Kidney (tissue), 14 donors: ENCODE measurements around the gene ADAMTS14. TPM values are rescaled to one million over a fixed set of nuclear protein-coding genes. Genes with fewer than 3 reads are reported as not detected.

ENCODE experiments used
- DNase-seq, 5 donors: peaks; one replicate each; pipeline ENCODE4 v3.0.0-alpha.2; 2013 to 2020
- FAIRE-seq: peaks from 2 replicates; lab custom pipeline; 2012; peaks lifted over from hg19 to GRCh38; lab: Jason Lieb, UNC
- H3K27ac ChIP-seq, 2 donors: one replicate each; pipeline ENCODE4 v1.7.0; 2013; ENCODE audit warnings: low read depth in 2 of 2, low read length in 2 of 2, inconsistent platforms in 1 of 2
- H3K27me3 ChIP-seq: one replicate; pipeline ENCODE4 v1.7.1; 2013; ENCODE audit warnings: low read length, inconsistent platforms; ENCODE audit not compliant: control insufficient read depth, insufficient read depth
- H3K36me3 ChIP-seq, 3 donors: one replicate each; pipeline versions ENCODE4 v1.7.0 to v1.7.1; 2013; ENCODE audit warnings: low read length in 3 of 3, control low read depth in 1 of 3, inconsistent platforms in 1 of 3; ENCODE audit not compliant: insufficient read depth in 3 of 3, control insufficient read depth in 2 of 3
- H3K4me1 ChIP-seq, 3 donors: one replicate each; pipeline versions ENCODE4 v1.7.0 to v1.7.1; 2013; ENCODE audit warnings: low read length in 3 of 3, inconsistent platforms in 1 of 3, low read depth in 1 of 3; ENCODE audit not compliant: control insufficient read depth in 2 of 3, insufficient read depth in 2 of 3
- H3K4me3 ChIP-seq, 3 donors: one replicate each; pipeline versions ENCODE4 v1.7.0 to v1.8.1; 2013; ENCODE audit warnings: low read length in 3 of 3, control low read depth in 1 of 3, inconsistent platforms in 1 of 3
- H3K9ac ChIP-seq, 3 donors: one replicate each; pipeline versions ENCODE4 v1.7.0 to v1.7.1; 2013; ENCODE audit warnings: low read length in 3 of 3, control low read depth in 1 of 3, inconsistent platforms in 1 of 3
- H3K9me3 ChIP-seq, 3 donors: one replicate each; pipeline versions ENCODE4 v1.7.0 to v1.7.1; 2013; ENCODE audit warnings: low read length in 3 of 3, control low read depth in 1 of 3, inconsistent platforms in 1 of 3; ENCODE audit not compliant: control insufficient read depth in 2 of 3, insufficient read depth in 1 of 3
- CTCF ChIP-seq: IDR thresholded peaks from 3 replicates; pipeline ENCODE4 v1.5.1; 2012; ENCODE audit warnings: mild to moderate bottlenecking, moderate library complexity, borderline replicate concordance; ENCODE audit not compliant: insufficient read depth; ENCODE audit errors: extremely low read depth
- intact Hi-C: fragments of 100-400 bp; cut with DNase I; formaldehyde crosslinking; loops from one replicate; pipeline ENCODE4 v1.11.1; 2022
- polyA plus RNA-seq: library from polyadenylated mRNA; stranded (reverse); fragments of 350-450 nt; fragmentation: Illumina TruSeq; extraction: RNeasy Lipid Tissue Mini Kit (QIAGEN cat#74804); gene quantifications from one replicate; pipeline ENCODE4 v1.2.3, GENCODE V29; 2014; ENCODE audit warnings: low read depth, low replicate concordance; ENCODE audit not compliant: insufficient read depth
- total RNA-seq: library from RNA; stranded (reverse); fragmentation: NEBNext Ultra II Directional; extraction: Animal tissue kit (Norgen Biotek cat#: 25700); gene quantifications from one replicate; pipeline ENCODE4 v1.2.1, GENCODE V29; 2021
- donor health status: control.
- donor health status: control.
- donor health status: control.
- donor health status: control.
- donor health status: control.
- donor health status: DM: yes; HTN: yes; CAD: no.
- donor health status: Normal renal cell carcinoma (clear cell type).

Gene ADAMTS14
- total and polyA plus RNA-seq, 2 donors from 2014 or later = 0.47 TPM; not detected in 1

GRCh38 chr10:70779088-70779487 lies 106.8 kb downstream of the ADAMTS14 start:
- no peak for FAIRE-seq
- TF ChIP-seq CTCF = no peak
- H3K9me3 ChIP-seq = no peaks in the 10 kb centered on the region
- H3K36me3 ChIP-seq = no peaks in the 10 kb centered on the region
- H3K4me3 ChIP-seq = no peak overlapping the region
- no peak overlapping the region for H3K27ac ChIP-seq
- intact Hi-C loops = no loop called here
- no peaks in the 10 kb centered on the region for H3K27me3 ChIP-seq
- H3K4me1 ChIP-seq = peaks cover 0 to 18% (median 14%) of the 10 kb centered on the region in 3 donors
- no peak for DNase-seq
- no peak overlapping the region for H3K9ac ChIP-seq

GRCh38 chr10:70779511-70780369 lies 107.4 kb downstream of the ADAMTS14 start:
- no peak overlapping the region for H3K4me3 ChIP-seq
- H3K27ac ChIP-seq = no peak overlapping the region
- H3K36me3 ChIP-seq = no peaks in the 10 kb centered on the region
- no peak overlapping the region for H3K9ac ChIP-seq
- no peak for TF ChIP-seq CTCF
- intact Hi-C loops = no loop called here
- H3K9me3 ChIP-seq = no peaks in the 10 kb centered on the region
- DNase-seq (no peak), FAIRE-seq (no peak)
- peaks cover 0 to 16% (median 10%) of the 10 kb centered on the region in 3 donors for H3K4me1 ChIP-seq
- H3K27me3 ChIP-seq = no peaks in the 10 kb centered on the region

GRCh38 chr10:70780370-70780760 lies 108.1 kb downstream of the ADAMTS14 start:
- no peak for DNase-seq
- Histone ChIP-seq H3K4me3 (no peak overlapping the region), H3K9me3 (no peaks in the 10 kb centered on the region), H3K27me3 (no peaks in the 10 kb centered on the region), H3K36me3 (no peaks in the 10 kb centered on the region), H3K9ac (no peak overlapping the region), H3K27ac (no peak overlapping the region), H3K4me1 (peaks cover 0 to 13% (median 7%) of the 10 kb centered on the region in 3 donors)
- no peak for TF ChIP-seq CTCF
- intact Hi-C loops = no loop called here
- no peak for FAIRE-seq
